ENCODE measurements around the gene MARCKS.

The MARCKS gene

GRCh38 chr6:113854531-113855499 is 2.3 kb upstream of the MARCKS start:
- peak; percentile 69 for DNase-seq

GRCh38 chr6:113855500-113856374 is 1.4 kb upstream of the MARCKS start:
- DNase-seq = peak; percentile 72

DNA sequence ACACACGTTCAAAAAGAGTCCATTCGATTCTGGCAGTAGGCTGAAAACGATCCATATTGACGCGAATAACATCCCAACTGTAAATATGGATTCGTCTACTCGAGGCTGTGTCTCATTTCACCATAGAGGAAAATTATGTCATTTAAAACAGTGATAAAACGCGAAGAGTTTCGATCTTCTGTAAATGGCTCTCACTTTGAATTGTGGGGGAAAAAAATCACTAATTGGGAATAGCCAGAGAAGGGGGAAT is 845 bp upstream of the MARCKS start:
- no peak for DNase-seq

GRCh38 chr6:113857556-113858479 is 673 bp downstream of the MARCKS start:
- peak; percentile 18 for DNase-seq

DNA sequence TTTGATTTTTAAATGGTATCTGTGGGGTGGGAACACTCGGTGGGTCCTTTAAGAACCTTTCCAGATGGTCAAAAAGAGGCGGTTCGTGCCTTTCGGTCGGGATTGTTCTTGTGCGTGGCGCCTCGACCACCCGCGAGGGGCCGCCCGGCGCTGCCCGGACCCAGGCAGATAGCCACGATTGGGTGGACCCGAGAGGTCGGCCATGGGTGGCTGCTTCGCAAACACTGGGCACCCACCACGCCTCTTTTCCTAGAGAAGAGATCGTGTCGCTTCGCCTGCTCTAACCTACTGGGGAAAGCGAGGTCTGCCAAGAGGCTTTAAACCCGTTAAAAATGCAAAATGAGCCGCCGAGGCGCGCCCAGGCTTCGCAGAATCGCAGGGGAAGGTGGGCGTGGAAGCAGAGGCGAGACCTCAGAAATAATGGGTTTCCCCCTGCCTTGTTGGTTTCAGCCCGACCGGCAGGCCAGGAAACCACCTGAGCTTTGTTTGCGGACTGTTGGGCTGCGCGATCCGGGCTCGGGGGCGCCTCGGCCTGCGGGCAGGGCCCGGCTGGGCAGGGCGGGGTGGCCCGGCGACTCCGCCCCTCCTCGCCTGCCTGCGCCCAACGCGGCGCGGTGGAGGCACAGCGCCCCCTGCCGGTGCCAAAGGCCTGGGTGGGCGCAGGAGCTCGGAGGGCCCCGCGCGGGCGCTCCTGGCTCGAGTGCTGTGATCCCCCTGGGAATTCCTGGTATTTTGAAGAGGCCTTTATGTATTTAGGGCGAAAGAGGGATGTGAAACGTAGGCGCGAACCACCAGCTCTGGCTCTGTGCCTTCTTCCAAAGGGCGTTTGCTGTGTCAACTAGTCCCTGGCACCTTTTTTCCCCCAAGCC is 1.6 kb downstream of the MARCKS start:
- peak; percentile 71 for DNase-seq

DNA sequence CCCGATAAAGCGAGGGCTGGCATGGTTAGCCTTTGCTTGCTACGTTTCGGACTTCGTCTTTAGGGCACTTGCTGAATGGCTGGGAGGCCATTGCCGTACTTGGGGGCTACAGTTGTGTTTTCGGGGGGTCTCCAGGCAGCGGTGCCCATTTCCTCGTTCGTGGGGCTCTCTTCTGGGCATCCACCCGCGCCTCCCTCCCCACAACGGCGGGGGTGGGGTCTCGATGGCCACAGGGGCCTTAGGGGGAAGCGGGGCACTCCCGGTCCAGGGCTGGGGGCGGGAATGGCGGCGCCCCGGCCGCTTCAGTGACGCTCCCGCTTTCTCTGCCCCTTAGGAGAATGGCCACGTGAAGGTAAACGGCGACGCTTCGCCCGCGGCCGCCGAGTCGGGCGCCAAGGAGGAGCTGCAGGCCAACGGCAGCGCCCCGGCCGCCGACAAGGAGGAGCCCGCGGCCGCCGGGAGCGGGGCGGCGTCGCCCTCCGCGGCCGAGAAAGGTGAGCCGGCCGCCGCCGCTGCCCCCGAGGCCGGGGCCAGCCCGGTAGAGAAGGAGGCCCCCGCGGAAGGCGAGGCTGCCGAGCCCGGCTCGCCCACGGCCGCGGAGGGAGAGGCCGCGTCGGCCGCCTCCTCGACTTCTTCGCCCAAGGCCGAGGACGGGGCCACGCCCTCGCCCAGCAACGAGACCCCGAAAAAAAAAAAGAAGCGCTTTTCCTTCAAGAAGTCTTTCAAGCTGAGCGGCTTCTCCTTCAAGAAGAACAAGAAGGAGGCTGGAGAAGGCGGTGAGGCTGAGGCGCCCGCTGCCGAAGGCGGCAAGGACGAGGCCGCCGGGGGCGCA is 2.4 kb downstream of the MARCKS start:
- no peak for DNase-seq

GRCh38 chr6:113860181-113860955 is 3.2 kb downstream of the MARCKS start:
- DNase-seq = no peak

DNA sequence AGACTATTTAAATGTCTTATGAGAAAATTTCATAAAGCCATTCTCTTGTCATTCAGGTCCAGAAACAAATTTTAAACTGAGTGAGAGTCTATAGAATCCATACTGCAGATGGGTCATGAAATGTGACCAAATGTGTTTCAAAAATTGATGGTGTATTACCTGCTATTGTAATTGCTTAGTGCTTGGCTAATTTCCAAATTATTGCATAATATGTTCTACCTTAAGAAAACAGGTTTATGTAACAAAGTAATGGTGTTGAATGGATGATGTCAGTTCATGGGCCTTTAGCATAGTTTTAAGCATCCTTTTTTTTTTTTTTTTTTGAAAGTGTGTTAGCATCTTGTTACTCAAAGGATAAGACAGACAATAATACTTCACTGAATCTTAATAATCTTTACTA is 5.0 kb downstream of the MARCKS start:
- DNase-seq = no peak

DNA sequence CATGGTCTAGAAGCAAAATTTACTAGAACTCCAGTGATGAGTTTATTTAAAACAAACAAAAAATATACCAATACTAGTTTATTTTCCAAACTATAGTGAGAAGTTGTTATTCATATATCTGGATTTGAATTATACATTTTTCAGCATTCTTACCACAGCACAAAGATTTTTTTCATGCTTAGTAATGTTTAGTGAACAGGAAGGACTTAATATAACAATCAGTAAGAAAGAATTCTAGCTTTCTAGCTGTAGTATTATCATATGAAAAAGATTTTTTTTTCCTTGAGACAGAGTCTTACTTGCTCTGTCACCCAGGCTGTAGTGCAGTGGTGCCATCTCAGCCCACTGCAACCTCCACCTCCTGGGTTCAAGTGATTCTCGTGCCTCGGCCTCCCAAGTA is 13.8 kb downstream of the MARCKS start:
- DNase-seq = no peak

DNA sequence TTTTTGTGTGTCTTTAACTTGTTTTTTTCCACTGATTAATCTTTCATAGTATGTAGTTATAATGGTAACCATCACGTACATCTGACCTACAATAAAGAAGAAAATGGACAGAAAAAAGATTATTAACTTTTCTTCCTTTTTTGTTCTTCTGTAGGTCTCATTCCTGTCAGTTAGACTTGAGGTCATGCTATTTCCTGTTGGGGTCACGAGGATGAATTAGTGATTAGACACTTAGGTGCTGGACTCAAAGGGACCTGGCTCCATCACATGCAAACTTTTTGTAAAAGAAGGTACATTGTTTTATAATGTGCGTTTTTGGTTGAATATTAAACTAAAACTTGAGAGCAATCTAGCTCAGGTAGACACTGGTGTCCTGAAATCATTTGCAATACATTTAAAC is 14.8 kb downstream of the MARCKS start:
- DNase-seq = no peak

DNA sequence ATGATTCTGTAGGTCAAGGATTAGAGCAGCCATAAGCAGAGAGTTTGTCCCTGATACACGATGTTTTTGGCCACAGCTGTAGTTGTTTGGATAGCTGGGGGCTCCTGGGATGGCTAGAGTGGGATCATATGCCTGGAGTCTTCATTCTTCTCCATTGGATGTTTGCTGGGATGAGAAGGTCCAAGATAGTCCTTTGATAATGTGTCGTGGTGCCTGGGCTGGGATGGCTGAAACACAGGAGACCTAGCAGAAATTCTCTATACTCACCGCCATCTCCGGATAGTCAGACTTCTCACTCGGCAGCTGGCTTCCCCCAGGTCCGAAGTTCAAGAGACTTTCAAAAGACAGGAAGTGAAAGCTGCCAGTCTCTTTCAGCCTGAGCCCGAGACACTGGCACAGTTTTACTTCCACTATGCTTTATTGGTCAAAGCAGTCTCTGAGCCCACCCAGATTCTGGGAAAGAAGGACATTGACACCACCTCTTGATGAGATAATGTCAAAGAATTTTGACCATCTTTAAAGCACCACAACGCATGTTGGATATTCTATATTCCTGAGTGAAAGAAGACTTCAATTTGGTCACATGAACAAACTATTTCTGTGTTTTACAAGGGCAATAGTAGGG is 16.0 kb downstream of the MARCKS start:
- no peak for DNase-seq

GRCh38 chr6:113875470-113875869 is 18.3 kb downstream of the MARCKS start:
- DNase-seq = no peak

DNA sequence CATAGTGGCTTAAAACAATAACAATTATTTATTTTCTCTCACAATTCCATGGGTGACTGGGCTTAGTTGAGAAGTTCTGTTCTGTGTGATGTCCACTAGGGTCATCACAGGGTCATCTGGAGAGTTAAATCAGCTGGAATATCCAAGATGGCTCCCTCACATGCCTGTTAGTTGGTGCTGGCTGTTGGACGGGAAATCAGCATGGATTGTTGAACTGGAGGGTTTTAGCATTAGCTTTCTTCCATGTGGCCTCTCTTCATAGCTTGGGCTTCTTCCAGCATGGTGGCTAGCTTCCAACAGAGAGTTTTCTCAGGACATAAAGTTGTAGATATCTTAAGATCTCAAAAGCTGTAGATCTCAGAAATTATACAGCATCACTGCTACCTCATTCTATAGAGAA is 19.6 kb downstream of the MARCKS start:
- no peak for DNase-seq

DNA sequence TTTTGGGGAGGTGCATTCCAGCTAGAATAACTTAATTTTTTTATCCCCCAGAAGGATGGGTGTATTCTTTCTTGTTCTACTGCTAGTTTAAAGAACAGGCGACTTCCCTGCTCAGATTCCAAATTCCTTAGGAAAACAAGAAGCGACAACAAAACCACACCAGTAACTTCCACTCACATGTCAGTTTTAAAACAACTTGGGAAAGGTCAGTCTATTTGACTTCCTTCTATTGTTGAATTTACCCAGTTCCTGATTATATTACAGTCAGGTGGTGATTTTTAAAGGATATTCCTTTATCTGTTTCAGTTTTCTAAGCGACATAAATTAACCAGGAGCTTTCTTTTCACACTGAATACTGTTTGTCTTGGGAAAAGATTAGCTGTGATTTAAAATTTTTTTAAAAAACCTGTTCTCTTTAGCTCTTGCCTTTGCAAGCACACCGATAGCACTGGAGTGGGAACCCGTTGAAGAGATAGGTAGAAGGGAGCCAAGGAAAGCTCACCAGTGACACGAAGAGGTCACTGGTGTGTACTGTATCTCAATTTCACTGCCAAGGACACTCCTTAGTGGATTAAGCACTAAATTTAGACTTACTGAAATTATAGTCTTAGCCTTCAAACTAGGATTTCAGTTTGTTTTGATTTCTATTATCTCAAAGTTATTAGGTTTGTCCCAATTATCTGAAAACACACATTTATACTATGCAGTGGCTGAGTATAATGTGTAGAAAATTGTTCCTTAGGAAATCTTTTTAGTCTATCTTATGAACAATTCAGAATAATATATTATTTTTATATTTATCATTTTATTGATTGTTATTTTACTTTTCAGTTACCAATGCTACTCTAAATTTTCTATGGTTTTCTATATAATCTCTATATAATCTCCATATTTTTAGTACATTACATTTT is 22.3 kb downstream of the MARCKS start:
- DNase-seq = peak; percentile 66

DNA sequence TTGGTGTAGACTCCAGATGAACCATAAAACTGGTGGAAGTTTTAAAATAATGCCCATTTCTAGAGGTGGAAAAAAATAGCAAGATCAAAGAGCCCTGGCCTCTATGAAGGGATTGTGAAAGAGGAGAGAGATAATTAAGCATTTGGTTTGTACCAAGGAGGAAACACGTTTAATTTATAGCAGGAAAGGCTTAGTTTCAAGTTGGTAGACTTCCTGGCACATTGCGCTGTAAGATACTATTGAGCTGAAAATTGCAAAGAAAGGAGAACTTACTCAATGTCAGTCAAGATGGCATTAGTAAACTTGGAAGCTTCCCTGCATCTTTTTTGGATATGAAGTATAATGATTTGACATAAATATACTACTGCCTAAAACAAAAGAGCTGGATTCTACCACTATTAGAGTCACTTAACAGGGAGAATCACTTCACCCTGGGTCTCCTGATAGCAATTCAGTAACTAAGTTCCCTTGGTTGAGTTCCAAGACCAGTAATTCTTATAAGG is 24.4 kb downstream of the MARCKS start:
- no peak for DNase-seq

- no peak for DNase-seq
These were observed 25.3 kb downstream of the MARCKS start for GRCh38 chr6:113882336-113883022.

- DNase-seq = no peak
These were observed 26.9 kb downstream of the MARCKS start for GRCh38 chr6:113884011-113884410.

DNA sequence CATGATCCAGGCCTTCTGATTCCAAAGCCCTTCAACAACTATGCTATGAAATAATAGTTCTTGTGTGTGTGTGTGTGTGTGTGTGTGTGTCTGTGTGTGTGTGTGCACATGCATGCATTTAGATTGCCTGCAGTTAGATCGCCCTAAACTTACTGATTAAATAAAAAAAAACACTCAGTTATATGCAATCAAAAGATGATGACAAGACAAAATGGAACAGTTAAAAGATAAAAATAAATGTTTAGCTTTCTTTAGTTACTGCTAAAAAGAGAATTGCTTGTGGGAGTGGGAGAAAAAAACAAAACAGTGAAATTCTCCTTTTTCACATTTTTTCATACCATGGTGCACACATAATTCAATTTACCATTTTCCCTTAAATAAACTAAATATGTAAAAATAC is 29.4 kb downstream of the MARCKS start:
- no peak for DNase-seq

Data from NCI-H1694 treated with DMSO at 0.1 percent for 48 hours (cell line).